Measurements from ENCODE around the gene ZNF678.
"Not testable (repeated sequence)": the region's sequence is repeated elsewhere in the genome, so short reads cannot be mapped to it uniquely, and the experiment has no call there.

Gene ZNF678

GRCh38 chr1:227576189-227576588, 12.8 kb downstream of the ZNF678 start:
- TF ChIP-seq CTCF (IDR thresholded peaks at IDR 0.05; ENCODE audit: borderline replicate concordance, insufficient read depth, low read depth, low read length) = no peak
- H3K4me3 ChIP-seq (ENCODE audit: low read depth, low read length) = no peak overlapping the region

- H3K4me3 ChIP-seq (ENCODE audit: low read depth, low read length) = no peak overlapping the region
- TF ChIP-seq CTCF (IDR thresholded peaks at IDR 0.05; ENCODE audit: borderline replicate concordance, insufficient read depth, low read depth, low read length) = no peak
Measured at GRCh38 chr1:227577500-227577899, 14.1 kb downstream of the ZNF678 start.

- TF ChIP-seq CTCF (IDR thresholded peaks at IDR 0.05; ENCODE audit: borderline replicate concordance, insufficient read depth, low read depth, low read length) = no peak
- H3K4me3 ChIP-seq (ENCODE audit: low read depth, low read length) = no peak overlapping the region
Measured at GRCh38 chr1:227583354-227583753, 20.0 kb downstream of the ZNF678 start.

- no peak for TF ChIP-seq CTCF (IDR thresholded peaks at IDR 0.05; ENCODE audit: borderline replicate concordance, insufficient read depth, low read depth, low read length)
- no peak overlapping the region for H3K4me3 ChIP-seq (ENCODE audit: low read depth, low read length)
Measured at GRCh38 chr1:227586733-227587132, 23.4 kb downstream of the ZNF678 start.

GRCh38 chr1:227587968-227588367, 24.6 kb downstream of the ZNF678 start:
- H3K4me3 ChIP-seq (ENCODE audit: low read depth, low read length) = no peak overlapping the region
- no peak for TF ChIP-seq CTCF (IDR thresholded peaks at IDR 0.05; ENCODE audit: borderline replicate concordance, insufficient read depth, low read depth, low read length)

- not testable (repeated sequence) for H3K4me3 ChIP-seq (ENCODE audit: low read depth, low read length)
Measured at GRCh38 chr1:227588769-227589168, 25.4 kb downstream of the ZNF678 start.

- H3K4me3 ChIP-seq (ENCODE audit: low read depth, low read length) = not testable (repeated sequence)
Measured at GRCh38 chr1:227589777-227590176, 26.4 kb downstream of the ZNF678 start.

- H3K4me3 ChIP-seq (ENCODE audit: low read depth, low read length) = not testable (repeated sequence)
Measured at GRCh38 chr1:227596222-227596621, 32.9 kb downstream of the ZNF678 start.

- TF ChIP-seq CTCF (IDR thresholded peaks at IDR 0.05; ENCODE audit: borderline replicate concordance, insufficient read depth, low read depth, low read length) = no peak
- no peak overlapping the region for H3K4me3 ChIP-seq (ENCODE audit: low read depth, low read length)
Measured at GRCh38 chr1:227603327-227603726, 40.0 kb downstream of the ZNF678 start.
